NCI-H460 (cell line): Measurements from ENCODE around the gene MRPL10. TPM values are rescaled to one million over a fixed set of nuclear protein-coding genes. Genes with fewer than 3 reads are reported as not detected.

ENCODE experiments used
- DNase-seq: peaks from one replicate; pipeline ENCODE4 v3.0.0-alpha.2; 2016; ENCODE audit warnings: low read depth; ENCODE audit errors: extremely low read depth
- total RNA-seq: library from RNA; depleted of rRNA; stranded (reverse); fragments of >200 nt; shearing (Covaris generic); gene quantifications from 2 replicates; pipeline ENCODE4 v1.2.3, GENCODE V29; 2014

The MRPL10 gene
- total RNA-seq, 1 experiment from 2014 or later, result 72.8 TPM

- no peak for DNase-seq
Measured at GRCh38 chr17:47841488-47842291, 10.3 kb upstream of the MRPL10 start.

- DNase-seq, result peak; percentile 82
Measured at GRCh38 chr17:47840742-47841487, 9.6 kb upstream of the MRPL10 start, which contains the start of gene SCRN2. TSS of gene SCRN2 (minus strand) at chr17:47841273. CDS start at chr17:47840843, 430 bp downstream.

- no peak for DNase-seq
Measured at GRCh38 chr17:47840001-47840741, 8.8 kb upstream of the MRPL10 start.

DNA sequence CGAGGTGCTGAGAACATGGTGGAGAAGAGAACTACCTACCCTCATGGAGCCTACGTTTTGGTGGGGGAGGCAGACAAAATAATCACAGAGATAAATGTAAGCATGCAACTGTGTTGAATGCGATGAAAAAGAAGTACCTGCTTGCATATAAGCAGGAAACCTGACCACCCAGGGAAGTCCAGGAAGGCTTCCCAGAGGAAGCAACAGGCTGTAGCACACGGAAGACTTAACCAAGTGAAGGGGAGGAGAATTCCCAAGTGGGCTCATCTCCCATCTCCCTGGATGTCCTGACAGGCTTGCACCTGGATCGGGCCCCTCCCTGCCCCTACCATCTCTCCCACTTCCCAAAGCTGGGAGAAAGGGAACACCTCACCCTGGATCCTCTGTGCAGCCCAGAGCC is 7.7 kb upstream of the MRPL10 start:
- DNase-seq, result no peak

GRCh38 chr17:47838636-47839035 is 7.3 kb upstream of the MRPL10 start:
- no peak for DNase-seq

DNA sequence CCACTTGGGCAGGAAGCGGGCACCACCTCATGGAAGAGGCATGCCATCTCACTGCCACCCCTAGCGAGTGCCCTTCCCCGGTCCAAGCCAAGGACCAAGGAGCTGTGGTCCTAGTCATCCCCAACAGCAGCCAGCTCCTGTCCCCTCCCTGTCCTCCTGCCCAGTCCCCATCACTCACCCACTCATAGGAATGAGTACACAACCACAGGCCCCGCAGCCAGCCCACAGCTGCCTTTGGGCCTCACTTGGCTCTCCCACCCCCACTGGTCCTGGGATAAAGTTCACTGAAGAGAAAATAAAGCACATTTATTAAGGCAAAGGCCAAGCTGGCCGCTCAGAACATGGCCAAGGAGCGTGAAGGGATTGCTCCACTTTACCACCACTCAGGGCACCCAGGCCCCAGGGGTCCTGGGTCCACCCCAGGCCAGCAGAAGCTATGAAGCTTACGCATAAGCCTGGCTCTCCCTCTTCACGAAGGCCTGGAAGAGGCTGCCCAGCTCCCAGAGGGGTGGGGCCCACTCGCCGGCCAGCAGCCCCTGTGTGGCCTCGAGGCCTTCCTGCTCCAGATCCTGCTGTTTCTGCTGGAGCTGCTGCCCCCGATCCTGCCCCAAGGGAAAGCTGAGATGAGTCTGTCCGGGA is 6.2 kb upstream of the MRPL10 start:
- DNase-seq, result no peak

DNA sequence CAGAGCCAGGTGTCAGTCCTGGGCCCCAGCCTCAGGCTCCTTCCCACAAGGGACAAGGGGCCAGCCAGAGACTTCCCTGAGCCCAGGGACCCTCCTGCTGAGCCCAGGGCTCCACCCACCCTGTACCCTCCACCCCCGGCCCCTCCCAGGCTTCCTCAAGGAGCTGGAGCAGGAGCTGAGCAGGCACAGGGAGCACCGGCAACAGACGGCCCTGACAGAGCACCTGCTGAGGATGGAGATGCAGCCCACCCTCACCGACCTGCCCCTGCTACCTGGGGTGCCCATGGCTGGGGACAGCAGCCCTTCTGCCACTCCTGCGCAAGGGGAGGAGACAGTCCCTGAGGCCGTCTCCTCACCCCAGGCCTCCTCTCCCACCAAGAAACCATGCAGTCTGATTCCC is 5.3 kb upstream of the MRPL10 start:
- DNase-seq, result no peak

- DNase-seq, result no peak
Measured at GRCh38 chr17:47834756-47835155, 3.4 kb upstream of the MRPL10 start.

- no peak for DNase-seq
Measured at GRCh38 chr17:47831934-47832327, 590 bp upstream of the MRPL10 start.

DNA sequence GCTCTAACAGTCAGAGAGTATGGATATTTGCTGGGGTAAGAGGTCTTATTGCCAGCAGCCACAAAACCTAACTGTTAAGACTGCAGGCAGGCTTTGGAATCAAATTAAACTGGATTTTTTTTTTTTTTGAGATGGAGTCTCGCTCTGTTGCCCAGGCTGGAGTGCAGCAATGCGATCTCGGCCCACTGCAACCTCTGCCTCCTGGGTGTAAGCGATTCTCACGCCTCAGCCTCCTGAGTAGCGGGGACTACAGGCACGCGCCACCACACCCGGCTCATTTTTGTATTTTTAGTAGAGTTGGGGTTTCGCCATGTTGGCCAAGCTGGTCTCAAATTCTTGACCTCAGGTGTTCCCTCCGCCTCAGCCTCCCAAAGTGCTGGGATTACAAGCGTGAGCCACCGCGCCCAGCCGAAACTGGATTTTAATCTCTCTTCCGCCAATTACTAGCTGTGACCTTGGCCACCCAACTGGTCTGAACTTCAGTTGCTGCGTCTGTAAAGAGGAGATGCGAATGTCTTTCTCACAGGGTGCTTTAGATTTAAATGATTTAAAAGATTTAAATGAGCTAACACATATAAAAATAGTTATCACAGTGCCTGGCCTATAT is 842 bp downstream of the MRPL10 start:
- DNase-seq, result no peak

DNA sequence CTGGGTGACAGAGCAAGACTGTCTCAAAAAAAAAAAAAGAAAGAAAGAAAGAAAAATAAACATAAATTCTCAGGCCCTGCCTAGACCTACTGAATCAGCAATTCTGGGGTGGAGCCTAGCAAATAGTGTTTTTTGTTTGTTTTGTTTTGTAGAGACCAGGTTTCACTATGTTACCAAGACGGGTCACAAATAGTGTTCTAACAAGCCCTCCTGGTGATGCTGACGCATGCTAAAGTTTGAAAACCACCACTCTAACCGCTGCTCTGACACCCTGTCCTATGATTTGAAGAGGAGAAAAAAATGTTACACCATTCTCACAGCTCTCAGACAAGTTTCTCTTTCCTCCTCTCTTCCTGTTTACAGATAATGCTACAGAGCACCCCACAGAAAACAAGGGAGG is 1.5 kb downstream of the MRPL10 start:
- no peak for DNase-seq

- no peak for DNase-seq
Measured at GRCh38 chr17:47823519-47823918, 7.8 kb downstream of the MRPL10 start.

DNA sequence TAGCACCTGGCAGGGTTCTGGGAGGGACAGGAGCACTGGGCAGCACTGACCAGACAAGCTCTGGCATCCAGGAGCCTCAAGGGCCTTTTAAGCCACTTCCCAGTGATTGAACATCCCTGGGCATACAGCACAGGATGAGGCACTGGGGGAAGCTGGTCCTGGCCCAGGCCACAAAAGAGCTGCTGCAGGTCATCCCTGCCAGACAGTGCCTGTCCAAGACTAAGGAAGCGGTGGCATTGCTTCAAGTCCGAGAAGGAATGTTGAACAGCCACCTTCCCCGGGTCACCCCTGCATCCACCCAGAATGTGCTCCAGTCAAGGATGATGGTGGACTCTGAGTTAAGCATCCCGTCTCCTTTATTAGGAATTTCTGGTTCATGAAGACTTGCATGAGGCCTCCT is 8.6 kb downstream of the MRPL10 start:
- DNase-seq, result no peak

DNA sequence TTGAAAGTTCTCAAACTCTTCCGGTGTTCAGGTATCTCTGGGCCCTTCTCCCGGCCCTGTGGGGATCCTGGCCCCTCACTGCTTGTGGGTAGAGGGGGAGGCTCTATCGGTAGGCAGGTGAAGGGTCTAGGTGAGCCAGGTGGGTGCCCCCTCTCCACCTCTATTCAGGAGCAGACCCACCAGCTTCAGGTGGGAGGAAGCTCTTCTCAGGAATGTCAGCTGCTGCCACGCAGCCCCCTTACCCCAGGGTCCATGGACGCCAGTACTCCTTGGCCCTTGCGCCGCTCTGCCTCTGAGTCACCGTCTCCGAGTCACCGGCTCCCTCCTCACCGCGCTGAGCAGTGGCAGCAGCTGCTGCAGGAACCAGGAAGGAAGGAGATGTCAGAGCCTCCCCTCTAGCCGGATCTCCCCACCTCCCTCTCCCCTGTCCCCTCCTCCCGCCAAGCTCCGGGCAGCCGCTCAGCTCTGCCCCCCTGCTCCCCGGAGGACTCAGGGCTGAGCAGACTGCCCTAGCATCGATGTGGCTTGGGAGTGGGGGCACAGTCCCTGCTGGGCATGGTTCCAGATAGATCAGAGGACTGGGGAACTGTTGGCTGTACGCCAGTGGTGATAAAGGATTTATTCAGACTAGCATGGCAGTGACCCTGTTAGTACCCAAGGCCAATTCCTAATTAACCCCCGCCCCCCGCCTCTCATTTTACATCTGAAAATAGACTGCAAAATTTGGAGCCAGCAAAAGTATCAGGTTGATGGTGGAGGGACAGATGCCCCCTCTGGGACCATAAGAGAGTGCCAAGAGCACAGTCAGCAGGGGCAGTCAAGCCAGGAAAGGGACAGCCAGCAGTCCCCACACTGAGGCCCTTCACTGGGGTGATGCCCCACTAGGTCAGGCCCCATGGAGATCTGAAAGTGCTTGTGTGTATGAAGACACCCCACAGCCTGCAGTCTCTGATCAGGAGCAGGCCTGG is 9.6 kb downstream of the MRPL10 start, which contains the start of gene OSBPL7:
TSS of gene OSBPL7 (minus strand) at position 371 of the 968 bp plus-strand sequence. CDS start 1,516 bp downstream, outside the sequence.
- DNase-seq, result peak; percentile 36

- DNase-seq, result no peak
Measured at GRCh38 chr17:47821031-47821423, 10.3 kb downstream of the MRPL10 start.

DNA sequence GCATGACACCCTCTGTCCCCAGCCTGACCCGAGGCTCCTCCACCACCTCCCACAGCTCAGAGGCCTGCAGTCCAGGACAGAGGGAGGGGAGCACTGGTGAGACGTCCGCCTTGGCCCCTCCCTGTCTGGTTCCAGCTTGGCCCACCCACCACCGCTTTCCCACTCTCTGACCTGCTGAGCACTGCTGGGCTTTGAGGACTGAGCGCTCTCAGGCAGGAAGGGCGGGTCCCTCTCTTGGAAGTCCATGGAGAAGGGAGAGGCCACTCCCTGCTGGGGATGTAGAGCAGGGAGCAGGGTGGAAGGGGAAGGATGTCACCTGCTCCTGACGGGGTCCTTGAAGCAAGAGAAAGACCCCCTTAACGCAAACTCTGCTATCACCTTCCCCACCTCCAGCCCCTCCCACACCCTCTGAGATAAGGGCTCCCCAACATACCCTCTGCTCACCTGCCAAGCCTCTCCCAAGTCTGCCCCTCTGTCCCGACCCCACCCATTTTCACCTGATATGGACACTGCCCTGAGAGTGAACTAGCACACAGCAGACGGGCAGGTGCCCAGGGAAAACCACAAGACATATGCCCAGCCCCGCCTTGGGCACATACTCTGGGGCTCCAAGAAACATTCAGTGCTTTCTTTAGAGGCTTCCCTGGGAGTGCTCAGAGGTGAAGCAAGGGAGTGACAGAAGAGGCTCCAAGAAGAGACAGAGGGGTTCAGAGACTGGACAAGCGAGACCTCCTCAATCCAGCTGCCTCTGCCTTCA is 11.1 kb downstream of the MRPL10 start:
- no peak for DNase-seq

DNA sequence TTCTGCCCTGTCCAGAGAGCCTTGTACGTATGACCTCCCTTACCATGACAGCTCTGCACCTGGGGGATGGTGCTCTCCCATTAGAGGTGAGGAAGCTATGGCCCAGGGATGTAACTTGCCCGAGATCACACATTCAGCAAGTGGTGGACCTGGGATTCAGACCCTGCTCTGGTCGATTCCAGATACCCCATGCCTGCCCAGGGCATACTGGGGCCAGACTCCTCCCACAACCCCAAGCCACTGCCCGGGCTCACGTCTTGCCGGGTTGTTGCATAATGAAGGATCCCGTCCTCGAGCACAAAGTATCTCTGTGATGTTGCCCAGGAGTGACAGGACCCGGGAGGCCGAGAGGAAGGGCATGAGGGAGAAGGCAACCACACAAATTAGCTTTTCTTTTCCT is 11.9 kb downstream of the MRPL10 start:
- DNase-seq, result no peak

GRCh38 chr17:47818002-47818695 is 13.2 kb downstream of the MRPL10 start:
- no peak for DNase-seq
